ENCODE measurements around the gene ELMOD3.
"Not testable (repeated sequence)": the region's sequence is repeated elsewhere in the genome, so short reads cannot be mapped to it uniquely, and the experiment has no call there.

DNA sequence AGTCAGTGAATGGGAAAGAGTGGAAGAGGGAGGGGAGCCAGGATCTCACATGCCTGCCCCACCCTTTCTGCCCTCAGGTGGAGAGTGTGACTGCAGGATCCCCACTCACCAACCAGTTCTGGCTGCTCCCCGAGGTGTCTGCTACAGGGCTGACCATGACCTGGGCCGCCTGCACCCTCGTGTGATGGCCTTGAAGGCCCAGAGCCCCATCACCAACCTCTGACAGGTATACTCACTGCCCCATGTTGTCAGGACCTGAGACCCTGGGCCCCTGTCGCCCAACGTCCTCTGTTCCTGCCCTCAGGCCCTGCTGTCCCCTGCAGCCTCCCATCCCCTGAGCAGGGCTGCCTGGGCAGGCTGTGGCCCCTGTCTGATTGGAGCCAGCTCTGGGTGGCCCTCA lies 38.6 kb upstream of the ELMOD3 start:
- TF ChIP-seq, protein P1, sequence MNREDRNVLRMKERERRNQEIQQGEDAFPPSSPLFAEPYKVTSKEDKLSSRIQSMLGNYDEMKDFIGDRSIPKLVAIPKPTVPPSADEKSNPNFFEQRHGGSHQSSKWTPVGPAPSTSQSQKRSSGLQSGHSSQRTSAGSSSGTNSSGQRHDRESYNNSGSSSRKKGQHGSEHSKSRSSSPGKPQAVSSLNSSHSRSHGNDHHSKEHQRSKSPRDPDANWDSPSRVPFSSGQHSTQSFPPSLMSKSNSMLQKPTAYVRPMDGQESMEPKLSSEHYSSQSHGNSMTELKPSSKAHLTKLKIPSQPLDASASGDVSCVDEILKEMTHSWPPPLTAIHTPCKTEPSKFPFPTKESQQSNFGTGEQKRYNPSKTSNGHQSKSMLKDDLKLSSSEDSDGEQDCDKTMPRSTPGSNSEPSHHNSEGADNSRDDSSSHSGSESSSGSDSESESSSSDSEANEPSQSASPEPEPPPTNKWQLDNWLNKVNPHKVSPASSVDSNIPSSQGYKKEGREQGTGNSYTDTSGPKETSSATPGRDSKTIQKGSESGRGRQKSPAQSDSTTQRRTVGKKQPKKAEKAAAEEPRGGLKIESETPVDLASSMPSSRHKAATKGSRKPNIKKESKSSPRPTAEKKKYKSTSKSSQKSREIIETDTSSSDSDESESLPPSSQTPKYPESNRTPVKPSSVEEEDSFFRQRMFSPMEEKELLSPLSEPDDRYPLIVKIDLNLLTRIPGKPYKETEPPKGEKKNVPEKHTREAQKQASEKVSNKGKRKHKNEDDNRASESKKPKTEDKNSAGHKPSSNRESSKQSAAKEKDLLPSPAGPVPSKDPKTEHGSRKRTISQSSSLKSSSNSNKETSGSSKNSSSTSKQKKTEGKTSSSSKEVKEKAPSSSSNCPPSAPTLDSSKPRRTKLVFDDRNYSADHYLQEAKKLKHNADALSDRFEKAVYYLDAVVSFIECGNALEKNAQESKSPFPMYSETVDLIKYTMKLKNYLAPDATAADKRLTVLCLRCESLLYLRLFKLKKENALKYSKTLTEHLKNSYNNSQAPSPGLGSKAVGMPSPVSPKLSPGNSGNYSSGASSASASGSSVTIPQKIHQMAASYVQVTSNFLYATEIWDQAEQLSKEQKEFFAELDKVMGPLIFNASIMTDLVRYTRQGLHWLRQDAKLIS (CRISPR knock-in tag; IDR thresholded peaks at IDR 0.05) = not testable (repeated sequence)
- TF ChIP-seq, protein P2, sequence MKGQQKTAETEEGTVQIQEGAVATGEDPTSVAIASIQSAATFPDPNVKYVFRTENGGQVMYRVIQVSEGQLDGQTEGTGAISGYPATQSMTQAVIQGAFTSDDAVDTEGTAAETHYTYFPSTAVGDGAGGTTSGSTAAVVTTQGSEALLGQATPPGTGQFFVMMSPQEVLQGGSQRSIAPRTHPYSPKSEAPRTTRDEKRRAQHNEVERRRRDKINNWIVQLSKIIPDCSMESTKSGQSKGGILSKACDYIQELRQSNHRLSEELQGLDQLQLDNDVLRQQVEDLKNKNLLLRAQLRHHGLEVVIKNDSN (CRISPR knock-in tag; IDR thresholded peaks at IDR 0.05) = not testable (repeated sequence)
- TF ChIP-seq YY1 (IDR thresholded peaks at IDR 0.05; ENCODE audit: borderline replicate concordance in 1 of 3, control insufficient read depth in 1 of 3, extremely low read depth in 1 of 3, insufficient read depth in 3 of 3, insufficient read length in 1 of 3, insufficient replicate concordance in 2 of 3, low read depth in 1 of 3, low read length in 2 of 3); RHOXF2B (CRISPR knock-in tag; conservative IDR thresholded peaks at IDR 0.05); EP300 (IDR thresholded peaks at IDR 0.05; ENCODE audit: low read length); POLR2AphosphoS5 (IDR thresholded peaks at IDR 0.05; ENCODE audit: control insufficient read depth, insufficient read depth, low read depth, low read length); ZKSCAN1 (IDR thresholded peaks at IDR 0.05; ENCODE audit: low read depth, low read length); MYC (IDR thresholded peaks at IDR 0.05; ENCODE audit: low read depth, low read length); MYC (CRISPR knock-in tag; IDR thresholded peaks at IDR 0.05; ENCODE audit: borderline replicate concordance, low read depth); ZZZ3 (IDR thresholded peaks at IDR 0.05); ZNF121 (CRISPR knock-in tag; conservative IDR thresholded peaks at IDR 0.05): not testable (repeated sequence)
- TF ChIP-seq, protein P3, sequence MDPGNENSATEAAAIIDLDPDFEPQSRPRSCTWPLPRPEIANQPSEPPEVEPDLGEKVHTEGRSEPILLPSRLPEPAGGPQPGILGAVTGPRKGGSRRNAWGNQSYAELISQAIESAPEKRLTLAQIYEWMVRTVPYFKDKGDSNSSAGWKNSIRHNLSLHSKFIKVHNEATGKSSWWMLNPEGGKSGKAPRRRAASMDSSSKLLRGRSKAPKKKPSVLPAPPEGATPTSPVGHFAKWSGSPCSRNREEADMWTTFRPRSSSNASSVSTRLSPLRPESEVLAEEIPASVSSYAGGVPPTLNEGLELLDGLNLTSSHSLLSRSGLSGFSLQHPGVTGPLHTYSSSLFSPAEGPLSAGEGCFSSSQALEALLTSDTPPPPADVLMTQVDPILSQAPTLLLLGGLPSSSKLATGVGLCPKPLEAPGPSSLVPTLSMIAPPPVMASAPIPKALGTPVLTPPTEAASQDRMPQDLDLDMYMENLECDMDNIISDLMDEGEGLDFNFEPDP (CRISPR knock-in tag; IDR thresholded peaks at IDR 0.05) = not testable (repeated sequence)
- TF ChIP-seq, protein P4, sequence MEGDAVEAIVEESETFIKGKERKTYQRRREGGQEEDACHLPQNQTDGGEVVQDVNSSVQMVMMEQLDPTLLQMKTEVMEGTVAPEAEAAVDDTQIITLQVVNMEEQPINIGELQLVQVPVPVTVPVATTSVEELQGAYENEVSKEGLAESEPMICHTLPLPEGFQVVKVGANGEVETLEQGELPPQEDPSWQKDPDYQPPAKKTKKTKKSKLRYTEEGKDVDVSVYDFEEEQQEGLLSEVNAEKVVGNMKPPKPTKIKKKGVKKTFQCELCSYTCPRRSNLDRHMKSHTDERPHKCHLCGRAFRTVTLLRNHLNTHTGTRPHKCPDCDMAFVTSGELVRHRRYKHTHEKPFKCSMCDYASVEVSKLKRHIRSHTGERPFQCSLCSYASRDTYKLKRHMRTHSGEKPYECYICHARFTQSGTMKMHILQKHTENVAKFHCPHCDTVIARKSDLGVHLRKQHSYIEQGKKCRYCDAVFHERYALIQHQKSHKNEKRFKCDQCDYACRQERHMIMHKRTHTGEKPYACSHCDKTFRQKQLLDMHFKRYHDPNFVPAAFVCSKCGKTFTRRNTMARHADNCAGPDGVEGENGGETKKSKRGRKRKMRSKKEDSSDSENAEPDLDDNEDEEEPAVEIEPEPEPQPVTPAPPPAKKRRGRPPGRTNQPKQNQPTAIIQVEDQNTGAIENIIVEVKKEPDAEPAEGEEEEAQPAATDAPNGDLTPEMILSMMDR (IDR thresholded peaks at IDR 0.05 in 2 of 3, conservative IDR thresholded peaks at IDR 0.05 in 1 of 3; ENCODE audit: insufficient read depth in 2 of 3, low read depth in 1 of 3, low read length in 3 of 3) = not testable (repeated sequence)
- TF ChIP-seq, protein P5, sequence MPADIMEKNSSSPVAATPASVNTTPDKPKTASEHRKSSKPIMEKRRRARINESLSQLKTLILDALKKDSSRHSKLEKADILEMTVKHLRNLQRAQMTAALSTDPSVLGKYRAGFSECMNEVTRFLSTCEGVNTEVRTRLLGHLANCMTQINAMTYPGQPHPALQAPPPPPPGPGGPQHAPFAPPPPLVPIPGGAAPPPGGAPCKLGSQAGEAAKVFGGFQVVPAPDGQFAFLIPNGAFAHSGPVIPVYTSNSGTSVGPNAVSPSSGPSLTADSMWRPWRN (IDR thresholded peaks at IDR 0.05; ENCODE audit: low read depth) = not testable (repeated sequence)

All from K562 (cell line).